Ovary (tissue), 3 donors: ENCODE measurements around the gene BIN1.

Experiments
- EP300 ChIP-seq: sonication (generic); formaldehyde crosslinking; IDR thresholded peaks from one replicate; pipeline ENCODE4 v1.6.1; 2017; ENCODE audit warnings: antibody characterized with exemption
- POLR2A ChIP-seq: fragments of 450-650 bp; IDR thresholded peaks from one replicate; pipeline ENCODE4 v1.6.1; 2017; ENCODE audit warnings: antibody characterized with exemption, mild to moderate bottlenecking, moderate library complexity
- TF ChIP-seq, protein P1 (sequence below), 3 donors: fragments of 450-650 bp in 2 of 3; fragments of 200-600 bp in 1 of 3; IDR thresholded peaks; one replicate each; pipeline versions ENCODE4 v1.5.1 to v1.8.0; 2016 to 2022; ENCODE audit warnings: antibody characterized with exemption in 3 of 3, mild to moderate bottlenecking in 1 of 3
- donor health status: DM: no; HTN: no; CAD: no.

DNA sequence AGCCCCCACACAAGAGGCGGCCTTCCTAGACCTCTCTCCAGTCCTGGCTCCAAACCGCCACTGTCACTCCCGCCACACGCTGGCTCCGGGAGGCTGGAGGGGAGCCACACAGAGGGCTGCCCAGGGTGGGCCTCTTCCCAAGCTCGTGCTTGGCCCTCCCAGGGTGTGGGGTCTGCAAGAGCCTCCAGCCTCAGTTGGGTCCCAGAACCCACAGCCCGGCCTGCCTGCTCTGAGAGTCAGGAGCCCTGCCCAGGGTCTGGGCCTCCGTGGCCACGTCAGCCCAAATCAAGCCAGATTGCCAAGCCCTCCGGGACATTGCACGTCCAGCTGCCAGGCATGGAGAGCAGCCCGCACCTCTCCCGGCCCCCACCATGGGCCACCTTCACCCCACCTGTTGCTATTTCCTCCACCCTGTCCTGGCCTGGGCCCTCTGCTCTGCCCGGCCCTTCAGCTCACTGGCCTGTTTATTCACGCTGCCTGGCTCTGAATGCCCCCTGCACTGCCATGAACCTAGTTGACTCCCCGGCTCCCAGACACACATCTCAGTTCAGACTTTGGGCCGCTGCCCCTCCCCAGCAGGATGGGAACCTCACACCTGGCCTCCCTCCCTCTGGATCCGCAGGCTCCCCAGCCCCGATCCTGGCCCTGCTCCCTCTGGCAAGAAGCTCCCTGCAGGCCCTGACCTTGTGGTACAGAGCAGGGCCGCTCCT, 61.0 kb downstream of the BIN1 start:
- TF ChIP-seq, protein P1, sequence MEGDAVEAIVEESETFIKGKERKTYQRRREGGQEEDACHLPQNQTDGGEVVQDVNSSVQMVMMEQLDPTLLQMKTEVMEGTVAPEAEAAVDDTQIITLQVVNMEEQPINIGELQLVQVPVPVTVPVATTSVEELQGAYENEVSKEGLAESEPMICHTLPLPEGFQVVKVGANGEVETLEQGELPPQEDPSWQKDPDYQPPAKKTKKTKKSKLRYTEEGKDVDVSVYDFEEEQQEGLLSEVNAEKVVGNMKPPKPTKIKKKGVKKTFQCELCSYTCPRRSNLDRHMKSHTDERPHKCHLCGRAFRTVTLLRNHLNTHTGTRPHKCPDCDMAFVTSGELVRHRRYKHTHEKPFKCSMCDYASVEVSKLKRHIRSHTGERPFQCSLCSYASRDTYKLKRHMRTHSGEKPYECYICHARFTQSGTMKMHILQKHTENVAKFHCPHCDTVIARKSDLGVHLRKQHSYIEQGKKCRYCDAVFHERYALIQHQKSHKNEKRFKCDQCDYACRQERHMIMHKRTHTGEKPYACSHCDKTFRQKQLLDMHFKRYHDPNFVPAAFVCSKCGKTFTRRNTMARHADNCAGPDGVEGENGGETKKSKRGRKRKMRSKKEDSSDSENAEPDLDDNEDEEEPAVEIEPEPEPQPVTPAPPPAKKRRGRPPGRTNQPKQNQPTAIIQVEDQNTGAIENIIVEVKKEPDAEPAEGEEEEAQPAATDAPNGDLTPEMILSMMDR (IDR thresholded peaks at IDR 0.05) = no peak
- TF ChIP-seq POLR2A (no peak), EP300 (no peak)
